NCI-H69 (cell line): Measurements from ENCODE around the gene RAF1.
A peak's percentile ranks its signal among the peaks of the same experiment; 100 is the strongest.
"Not testable (repeated sequence)": the region's sequence is repeated elsewhere in the genome, so short reads cannot be mapped to it uniquely, and the experiment has no call there.

Experiments
- DNase-seq: peaks from one replicate; lab custom pipeline; 2025; lab: John Stamatoyannopoulos, UW

RAF1 gene

GRCh38 chr3:12663936-12664908 lies at the start of gene RAF1:
Gene RAF1 (minus strand): TSS chr3:12664117. CDS start chr3:12618721, 45,396 bp downstream.
- DNase-seq = peak; percentile 97

GRCh38 chr3:12710062-12710461 lies 46.1 kb upstream of the RAF1 start:
- DNase-seq = no peak

- DNase-seq = no peak
These were observed 45.4 kb upstream of the RAF1 start for GRCh38 chr3:12709334-12709733.

- DNase-seq = no peak
These were observed 44.8 kb upstream of the RAF1 start for GRCh38 chr3:12708584-12709192.

GRCh38 chr3:12707449-12707848 lies 43.5 kb upstream of the RAF1 start:
- peak; percentile 29 for DNase-seq

GRCh38 chr3:12706504-12707253 lies 42.8 kb upstream of the RAF1 start:
- DNase-seq = peak; percentile 65

- DNase-seq = no peak
These were observed 42.1 kb upstream of the RAF1 start for GRCh38 chr3:12705981-12706380.

GRCh38 chr3:12705374-12705926 lies 41.5 kb upstream of the RAF1 start:
- DNase-seq = no peak

- no peak for DNase-seq
These were observed 38.6 kb upstream of the RAF1 start for GRCh38 chr3:12702501-12702900.

- not testable (repeated sequence) for DNase-seq
These were observed 37.7 kb upstream of the RAF1 start for GRCh38 chr3:12701601-12702000.

- DNase-seq = no peak
These were observed 36.9 kb upstream of the RAF1 start for GRCh38 chr3:12700800-12701199.

- DNase-seq = no peak
These were observed 32.0 kb upstream of the RAF1 start for GRCh38 chr3:12695916-12696315.

- DNase-seq = no peak
These were observed 31.2 kb upstream of the RAF1 start for GRCh38 chr3:12695112-12695511.

GRCh38 chr3:12692444-12692843 lies 28.5 kb upstream of the RAF1 start:
- no peak for DNase-seq

GRCh38 chr3:12689997-12690711 lies 26.2 kb upstream of the RAF1 start:
- no peak for DNase-seq

- DNase-seq = no peak
These were observed 24.0 kb upstream of the RAF1 start for GRCh38 chr3:12687948-12688347.

GRCh38 chr3:12686096-12686495 lies 22.2 kb upstream of the RAF1 start:
- DNase-seq = no peak

- no peak for DNase-seq
These were observed 18.1 kb upstream of the RAF1 start for GRCh38 chr3:12681943-12682390.

- no peak for DNase-seq
These were observed 17.4 kb upstream of the RAF1 start for GRCh38 chr3:12681089-12681942.

GRCh38 chr3:12679468-12679867 lies 15.6 kb upstream of the RAF1 start:
- no peak for DNase-seq

- DNase-seq = no peak
These were observed 13.7 kb upstream of the RAF1 start for GRCh38 chr3:12677616-12678015.
